Myocyte (in vitro differentiated cells): ENCODE data around the gene MARCHF3. TPM values are rescaled to one million over a fixed set of nuclear protein-coding genes. Genes with fewer than 3 reads are reported as not detected.
"Not testable (repeated sequence)": the region's sequence is repeated elsewhere in the genome, so short reads cannot be mapped to it uniquely, and the experiment has no call there.

Experiments
- DNase-seq: peaks from one replicate; pipeline ENCODE4 v3.0.0-alpha.2; 2012; ENCODE audit warnings: low read depth
- polyA plus RNA-seq: library from polyadenylated mRNA; unstranded; fragments of >200 nt; gene quantifications from one replicate; pipeline ENCODE4 v1.2.1, GENCODE V29; 2012; ENCODE audit warnings: missing spikeins
- total RNA-seq: library from RNA; depleted of rRNA; stranded (reverse); fragments of >200 nt; gene quantifications from 2 replicates; pipeline ENCODE4 v1.2.3, GENCODE V29; 2014

MARCHF3 gene, protein sequence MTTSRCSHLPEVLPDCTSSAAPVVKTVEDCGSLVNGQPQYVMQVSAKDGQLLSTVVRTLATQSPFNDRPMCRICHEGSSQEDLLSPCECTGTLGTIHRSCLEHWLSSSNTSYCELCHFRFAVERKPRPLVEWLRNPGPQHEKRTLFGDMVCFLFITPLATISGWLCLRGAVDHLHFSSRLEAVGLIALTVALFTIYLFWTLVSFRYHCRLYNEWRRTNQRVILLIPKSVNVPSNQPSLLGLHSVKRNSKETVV
- total RNA-seq: 5.5 and 12.6 TPM in 2 replicates
- 7.9 TPM for polyA plus RNA-seq

DNA sequence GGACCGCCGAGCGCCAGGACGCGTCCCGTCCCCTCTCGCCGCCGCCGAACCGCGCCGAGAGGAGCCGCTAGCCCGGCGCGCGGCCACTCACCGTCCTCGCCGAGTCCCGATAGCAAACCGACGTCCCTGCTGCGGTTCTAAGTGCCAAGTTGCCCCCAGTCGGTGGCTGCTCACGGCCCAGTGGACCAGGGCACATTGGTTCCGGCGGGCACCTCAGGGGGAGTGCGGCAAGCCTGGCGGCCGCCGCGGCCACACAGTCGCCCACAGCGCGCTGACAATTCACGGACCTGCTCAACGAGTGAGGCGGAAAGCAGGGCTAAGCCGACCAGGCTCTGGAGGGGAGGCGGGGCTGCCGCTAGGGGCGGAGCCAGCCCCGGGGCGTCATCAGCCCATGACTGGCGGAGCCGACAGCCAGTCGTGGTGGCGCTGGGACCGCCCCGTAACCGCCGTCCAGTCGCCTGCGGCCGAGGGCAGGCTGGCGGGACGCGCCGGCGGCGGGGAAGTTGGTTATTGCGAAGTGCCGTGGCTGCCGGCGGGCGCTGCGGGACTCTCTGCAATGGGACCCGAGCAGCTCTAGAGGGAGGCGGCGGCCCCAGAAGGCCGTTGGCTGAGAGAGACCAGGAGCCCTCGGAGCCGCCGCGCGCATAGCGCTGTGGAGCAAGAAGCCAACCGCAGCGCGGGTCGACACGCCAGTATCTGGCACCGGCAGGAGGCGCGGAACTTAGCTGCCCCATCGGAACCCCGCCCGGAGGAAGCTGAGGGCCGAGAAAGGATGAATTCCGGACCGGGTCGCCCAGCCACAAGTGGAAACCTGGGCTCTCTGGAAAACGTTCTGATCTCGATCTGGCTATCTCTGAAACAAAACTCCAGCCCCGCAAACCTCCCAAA lies at the start of gene MARCHF3:
Gene MARCHF3 (minus strand): TSS at position 300 of the 888 bp plus-strand sequence. CDS start 112,387 bp downstream, outside the sequence.
- peak; percentile 96 for DNase-seq

DNA sequence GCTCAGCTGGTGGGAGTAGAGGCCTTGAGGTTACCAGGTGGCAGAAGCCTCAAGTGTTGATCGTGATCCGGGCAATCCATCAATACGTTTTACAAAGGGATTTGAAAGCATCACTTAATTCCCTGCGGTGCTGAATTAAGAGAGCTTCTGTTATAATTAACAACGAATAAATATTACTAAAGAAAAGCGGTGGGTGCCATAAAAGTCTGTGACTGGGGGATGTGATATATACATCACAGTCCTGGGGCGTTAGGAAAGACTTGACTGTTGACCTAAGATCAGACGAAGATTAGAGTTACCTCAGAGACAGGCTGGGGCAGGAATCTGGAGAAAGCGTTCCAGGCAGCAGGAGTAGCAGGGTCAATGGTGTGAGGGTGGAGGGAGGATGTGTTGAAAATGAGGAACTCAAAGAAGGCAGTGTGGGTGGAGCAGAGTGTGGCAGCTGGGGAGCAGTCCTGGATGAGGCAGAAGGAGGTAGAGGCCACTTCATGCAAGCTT lies 49.7 kb upstream of the MARCHF3 start:
- no peak for DNase-seq

DNA sequence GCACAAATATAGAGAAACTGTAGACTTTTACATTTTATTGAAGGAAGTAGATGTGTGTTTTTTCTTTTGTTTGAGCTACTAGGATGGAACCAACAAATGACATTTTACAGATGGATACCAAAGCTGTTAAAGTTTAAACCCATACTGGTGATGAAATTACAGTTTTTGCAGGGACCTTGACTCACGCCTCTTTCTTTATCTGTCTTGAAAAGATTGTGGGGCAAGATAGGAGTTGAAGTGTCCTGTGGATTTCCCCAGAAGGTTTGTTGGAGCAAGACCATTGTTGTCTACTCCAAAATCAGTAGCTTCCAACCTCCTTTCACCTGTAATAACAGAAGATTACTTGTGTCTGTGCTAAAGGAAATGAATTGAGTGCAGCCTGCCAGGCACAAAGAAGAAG lies 47.0 kb upstream of the MARCHF3 start:
- DNase-seq: no peak

DNA sequence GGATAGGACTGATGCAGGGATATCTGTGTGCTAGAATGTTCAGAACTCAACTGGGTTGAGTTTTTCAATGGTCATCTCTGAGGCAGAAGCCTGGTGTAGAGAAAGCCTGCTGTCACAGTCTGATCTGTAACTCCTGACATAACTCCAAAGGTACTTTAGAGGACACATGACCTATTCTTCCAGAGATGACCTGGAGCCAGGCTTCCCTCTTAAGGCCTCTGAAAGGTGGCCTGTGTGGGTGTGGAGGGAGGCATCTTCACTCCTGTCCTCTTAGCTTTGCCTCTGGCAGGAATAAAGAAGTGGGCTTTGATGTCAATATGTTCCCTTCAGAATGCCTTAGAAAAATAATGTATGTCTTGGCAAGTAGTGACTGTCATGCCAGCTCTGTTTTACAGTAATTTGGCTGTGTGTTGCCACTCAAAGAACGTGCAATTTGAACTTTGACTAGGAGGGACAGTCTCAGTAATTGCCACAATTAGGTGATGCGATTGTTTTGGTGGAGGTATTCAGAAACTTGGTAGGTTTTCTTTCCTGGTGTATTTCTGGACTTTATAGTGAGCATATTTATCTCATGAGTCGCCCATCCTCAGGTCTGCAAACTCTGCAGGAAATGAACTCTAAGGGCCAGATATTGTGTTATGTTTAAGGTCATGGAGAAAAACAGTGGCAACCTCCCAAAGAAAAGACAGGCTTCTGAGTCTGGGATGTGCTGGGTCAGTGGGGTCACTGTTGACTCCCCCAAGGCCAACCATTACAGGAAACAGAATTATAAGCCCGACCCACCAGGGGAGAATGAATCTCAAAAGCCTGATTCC lies 46.2 kb upstream of the MARCHF3 start:
- no peak for DNase-seq

DNA sequence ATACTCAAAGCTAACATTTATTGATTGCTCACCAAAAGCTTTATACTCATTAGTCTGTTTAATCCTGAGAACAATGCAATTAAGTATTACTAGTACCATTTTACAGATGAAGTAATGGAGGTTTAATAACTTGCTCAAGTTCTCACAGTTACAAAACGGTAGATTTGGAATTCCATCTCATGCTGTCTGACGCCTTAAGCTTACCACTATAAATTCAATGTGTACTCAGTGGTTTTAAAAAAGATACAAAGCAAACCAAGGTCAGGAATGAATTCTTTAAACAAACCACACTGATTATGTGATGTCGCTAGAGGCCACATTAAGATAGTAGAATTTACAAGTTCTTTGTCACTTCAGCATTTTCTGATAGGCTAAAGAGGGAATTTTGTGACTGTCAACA lies 44.1 kb upstream of the MARCHF3 start:
- DNase-seq: no peak

DNA sequence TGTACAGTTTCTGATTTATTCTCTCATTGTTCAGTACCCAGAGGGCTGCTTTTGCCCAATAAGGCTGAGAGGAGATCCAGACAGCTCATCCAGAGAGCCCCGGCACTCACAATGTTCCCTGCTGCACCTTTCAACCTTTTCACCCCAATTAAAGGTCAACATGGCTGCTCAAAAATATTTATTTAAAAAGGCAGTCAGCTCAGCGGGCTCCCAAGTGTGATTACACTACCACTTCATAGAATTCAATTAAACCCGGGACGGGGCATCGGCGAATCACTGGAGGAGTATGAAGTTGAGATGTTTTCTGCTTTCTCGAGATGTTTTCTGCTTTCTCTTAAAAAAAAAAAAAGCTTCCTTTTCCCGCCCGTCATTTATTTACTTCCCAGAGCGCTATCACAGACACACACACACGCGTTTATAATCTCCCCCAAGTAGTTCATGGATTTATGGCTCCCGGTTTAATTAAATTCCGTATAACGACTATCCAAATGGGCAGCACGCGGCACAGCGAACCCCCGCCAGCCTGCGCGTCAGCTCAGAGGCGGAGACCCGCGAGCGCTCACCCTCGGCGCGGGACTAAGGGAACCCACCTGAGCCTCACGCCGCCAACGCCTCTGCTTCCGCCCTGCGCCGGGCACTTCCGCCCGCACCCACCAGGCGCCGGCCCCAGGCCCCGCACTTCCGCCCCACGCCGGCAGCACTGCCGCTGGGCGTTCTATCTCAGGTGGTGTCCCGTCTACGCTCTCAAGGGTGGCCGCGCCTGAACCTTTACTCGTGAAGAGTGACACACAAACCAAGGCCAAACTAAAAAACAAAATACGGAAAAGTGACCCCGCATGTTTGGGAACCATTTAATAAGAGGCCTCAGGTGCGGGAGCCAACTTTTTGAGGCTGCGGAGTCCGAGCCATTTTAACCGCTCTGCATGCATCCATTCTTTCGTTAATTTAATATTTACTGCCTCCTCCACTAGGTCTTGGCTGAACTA lies 42.8 kb upstream of the MARCHF3 start, which contains the start of gene C5orf63:
Gene C5orf63 (minus strand): TSS at position 642 of the 986 bp plus-strand sequence. CDS start 14,507 bp downstream, outside the sequence.
- peak; percentile 58 for DNase-seq

DNA sequence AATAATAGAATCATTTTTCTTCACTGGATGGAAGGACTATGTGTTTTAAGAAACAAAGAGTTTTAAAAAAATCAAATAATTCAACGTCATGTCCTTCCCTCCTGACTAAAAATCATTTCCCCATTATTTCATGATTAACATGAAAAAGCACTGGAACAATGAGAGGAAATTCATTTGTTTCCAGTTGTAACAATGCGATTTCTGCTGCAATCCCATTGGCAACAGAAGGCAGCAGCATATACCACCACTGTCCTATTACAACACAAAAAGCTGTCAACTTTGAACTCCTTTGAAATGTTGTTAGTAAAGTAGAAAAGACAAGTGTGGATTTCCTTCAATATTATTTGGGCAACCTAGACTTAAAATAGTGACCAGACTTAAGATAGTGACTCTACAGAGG lies 39.9 kb upstream of the MARCHF3 start:
- DNase-seq: no peak

DNA sequence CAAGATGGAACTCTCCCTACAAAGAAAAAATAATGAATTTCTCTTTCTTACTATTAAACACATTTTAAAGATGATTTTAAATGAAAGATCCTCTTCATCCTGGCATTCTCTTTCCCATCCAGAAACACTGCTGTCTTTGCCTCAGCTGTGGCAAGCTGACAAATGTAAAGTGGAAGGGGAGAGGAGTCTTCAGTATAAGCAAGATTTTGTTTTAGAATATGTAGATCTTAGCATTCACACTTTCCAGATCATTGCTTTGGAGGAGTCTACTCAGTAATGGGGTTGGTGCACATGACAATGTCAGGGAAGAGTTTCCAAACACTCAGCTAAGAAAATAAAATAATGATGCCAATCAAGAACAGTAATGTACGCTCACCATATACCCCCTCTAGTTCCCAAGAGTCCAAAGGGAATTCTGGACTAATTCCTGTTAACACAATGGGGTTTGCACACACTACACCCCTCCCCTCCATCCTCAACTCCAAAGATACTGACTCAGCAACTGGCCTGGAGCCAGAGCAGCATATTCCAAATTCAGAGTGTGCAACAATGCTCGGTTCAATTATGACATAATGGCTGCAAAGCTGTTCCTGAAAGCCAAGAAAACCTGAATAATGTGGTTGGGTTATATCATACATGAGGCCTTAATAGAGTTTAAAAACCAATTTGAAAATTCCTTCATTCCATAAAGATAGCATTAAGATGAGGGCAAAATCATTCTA lies 38.3 kb upstream of the MARCHF3 start:
- DNase-seq: peak; percentile 43

DNA sequence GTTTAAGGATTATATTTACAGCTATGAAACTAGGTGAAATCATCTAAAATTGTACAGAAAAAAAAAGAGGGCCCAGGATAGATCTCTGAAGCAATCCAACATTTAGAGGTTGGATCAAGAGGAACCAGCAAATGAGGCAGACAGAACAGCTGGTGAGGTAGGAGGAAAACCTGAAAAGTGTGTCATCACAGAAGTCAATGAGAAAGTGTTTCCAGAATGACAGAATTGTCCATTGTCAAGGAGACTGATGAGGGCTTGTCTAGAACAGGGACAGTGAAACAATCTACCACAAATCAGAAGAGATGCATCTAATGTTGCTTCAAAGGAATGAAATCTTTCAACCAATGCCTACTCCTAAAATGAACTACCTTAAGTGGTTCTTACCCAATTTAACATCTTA lies 36.4 kb upstream of the MARCHF3 start:
- no peak for DNase-seq

DNA sequence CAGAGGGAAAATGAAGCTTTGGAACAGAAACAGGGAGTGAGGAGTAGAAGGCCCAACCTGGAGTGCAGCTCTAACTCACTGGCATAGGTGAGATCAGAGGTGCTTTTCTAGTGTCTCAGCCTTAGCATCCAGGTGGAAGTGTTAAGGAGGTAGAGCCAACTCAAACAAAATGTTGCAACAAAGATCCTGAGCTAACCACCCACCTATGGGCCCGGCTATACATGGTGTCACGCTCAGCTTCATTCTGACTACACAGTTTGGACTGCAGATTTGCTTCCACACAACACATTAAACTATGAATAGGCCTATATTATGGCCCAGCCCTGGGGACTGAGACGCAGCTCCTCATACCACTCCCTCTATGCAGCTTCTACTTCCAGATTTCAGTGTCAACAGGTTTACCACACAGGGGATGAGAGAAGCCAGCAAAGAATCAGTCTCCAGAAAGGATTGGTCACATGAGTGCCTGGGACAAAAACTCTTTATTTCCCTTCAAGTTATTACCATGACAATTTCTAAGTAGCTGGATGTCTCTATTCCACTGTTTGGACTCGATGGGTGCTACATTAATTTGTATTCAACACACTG lies 34.0 kb upstream of the MARCHF3 start:
- DNase-seq: no peak

DNA sequence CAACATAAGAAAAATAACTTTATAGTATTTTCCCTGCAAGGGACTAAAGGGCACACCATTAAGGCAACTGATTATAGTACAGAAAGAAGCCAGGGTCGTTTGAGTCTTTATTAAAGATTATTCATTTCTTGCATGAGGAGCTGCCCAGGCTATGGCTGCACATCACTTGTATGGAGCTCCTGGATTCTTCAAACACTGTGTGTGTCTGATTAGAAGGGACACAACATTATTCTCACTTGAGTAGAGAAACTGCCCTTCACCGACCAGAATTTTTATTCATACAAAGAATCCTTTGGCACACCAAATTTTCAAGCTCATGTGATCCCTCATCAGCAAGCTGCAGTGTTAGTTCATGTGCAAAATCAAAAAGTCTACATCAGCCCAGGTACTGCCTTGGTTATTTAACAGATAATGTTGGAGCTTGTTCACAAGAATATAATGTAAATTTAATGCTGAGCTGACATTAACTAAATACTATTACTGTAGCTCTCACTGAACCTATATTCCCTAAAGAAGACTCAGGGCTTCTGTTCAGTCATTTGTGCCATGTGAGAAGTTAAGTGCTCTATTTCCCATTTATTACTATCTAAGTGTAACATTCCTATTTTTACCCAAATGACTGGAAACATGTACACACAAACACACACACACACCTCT lies 33.0 kb upstream of the MARCHF3 start:
- no peak for DNase-seq

DNA sequence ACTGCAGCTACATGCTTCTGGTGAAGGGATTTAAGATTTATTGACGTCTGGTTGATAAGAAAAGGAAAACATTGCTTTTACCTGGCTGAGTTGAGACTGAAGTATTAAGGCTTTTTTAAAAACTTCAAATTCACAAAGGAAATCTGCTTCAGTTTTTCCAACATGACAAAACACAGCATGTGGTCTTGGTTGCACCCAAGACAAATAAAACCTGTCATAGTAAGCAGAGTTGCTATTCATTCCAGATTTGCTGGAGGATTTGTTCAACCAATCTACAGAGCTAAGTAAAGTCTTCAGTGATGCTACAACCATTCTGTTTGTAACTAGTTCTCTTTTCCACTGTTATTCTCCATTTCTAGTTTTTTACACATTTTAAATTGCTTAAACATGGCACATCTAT lies 31.6 kb upstream of the MARCHF3 start:
- DNase-seq: no peak

DNA sequence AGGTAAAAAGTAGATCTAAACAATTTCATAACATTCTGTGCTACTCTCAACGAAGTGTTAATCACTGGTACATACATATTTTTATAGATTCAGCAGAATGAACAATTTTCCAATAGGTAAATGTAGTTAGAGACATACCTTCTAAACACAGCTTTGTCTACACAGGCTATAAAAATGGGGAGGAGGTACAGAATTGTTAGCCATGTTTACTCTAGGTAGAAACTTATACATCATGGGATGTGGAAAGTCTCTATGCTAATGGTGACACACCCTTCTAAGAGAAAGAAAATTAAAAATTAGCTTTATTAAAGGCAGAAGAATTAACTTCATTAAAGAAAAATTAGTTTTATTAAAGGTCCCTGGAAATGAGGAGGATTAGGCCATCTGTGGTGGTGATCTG lies 31.2 kb upstream of the MARCHF3 start:
- no peak for DNase-seq

DNA sequence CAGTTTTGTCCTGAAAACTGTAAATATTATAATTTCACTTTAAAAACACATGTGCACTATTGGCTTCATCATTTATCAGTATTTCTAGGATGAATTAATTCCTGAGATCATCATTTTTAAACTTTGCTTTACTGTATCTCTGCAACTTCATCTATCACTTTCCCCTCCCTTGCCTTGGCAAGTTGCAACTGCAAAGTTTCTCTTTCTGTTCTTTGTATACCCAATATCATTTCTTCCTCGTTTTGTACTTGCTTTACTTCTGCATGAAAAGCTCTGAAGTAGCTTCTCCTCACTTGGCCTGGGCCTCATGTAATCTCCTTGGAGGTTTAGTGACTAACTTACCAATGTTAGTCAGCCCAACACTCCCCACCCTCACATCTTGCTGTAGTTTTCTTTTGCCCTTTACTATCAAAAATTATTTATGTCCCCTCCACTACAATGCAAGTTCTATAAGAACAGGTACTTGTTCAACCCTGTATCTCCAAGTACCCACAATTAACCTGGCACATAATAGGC lies 30.2 kb upstream of the MARCHF3 start:
- DNase-seq: no peak

DNA sequence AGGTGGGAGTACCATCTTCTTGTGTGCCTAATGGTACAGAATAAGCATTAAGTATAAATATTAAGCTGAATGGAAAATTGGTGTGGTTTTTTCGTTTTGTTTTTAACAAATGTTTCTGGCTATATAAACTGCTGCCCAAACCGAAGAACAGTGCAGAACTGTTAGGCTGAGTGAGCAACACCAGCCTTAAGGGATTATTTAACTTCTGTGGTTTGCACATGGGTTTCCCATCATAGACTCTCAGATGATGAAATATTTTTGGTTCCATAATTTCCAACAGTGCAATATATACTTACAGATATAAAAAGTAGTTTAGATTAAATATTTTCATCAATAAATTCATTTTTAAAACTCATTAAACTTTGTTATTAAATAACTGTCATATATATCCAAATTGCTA lies 26.5 kb upstream of the MARCHF3 start:
- no peak for DNase-seq

DNA sequence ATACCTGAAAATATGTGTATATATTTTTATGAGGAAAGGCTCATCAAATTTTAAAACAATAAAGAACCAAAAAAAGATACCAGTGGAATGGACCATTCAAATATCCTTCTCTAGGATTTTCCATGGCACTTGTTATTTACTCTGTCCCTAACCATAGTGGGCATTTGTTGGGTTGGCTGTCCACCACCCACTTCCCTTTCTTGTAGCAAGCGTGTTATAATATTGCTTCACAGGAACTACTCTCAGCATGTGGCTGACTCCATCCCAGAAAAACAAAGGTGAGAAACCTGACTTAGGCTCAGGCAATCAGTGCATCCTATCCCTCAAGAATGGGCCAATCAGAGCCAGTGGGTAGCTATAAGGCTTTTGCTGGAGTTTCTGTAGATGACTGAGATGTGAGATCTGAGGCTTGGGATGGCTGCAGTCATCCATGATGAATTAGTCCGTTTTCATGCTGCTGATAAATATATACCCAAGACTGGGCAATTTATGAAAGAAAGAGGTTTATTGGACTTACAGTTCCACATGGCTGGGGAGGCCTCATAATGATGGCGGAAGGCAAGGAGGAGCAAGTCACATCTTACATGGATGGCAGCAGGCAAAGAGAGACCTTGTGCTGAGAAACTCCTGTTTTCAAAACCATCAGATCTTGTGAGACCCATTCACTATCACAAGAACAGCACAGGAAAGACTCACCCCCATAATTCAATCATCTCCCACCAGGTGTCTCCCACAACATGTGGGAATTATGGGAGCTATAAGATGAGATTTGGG lies 25.7 kb upstream of the MARCHF3 start:
- DNase-seq: no peak

DNA sequence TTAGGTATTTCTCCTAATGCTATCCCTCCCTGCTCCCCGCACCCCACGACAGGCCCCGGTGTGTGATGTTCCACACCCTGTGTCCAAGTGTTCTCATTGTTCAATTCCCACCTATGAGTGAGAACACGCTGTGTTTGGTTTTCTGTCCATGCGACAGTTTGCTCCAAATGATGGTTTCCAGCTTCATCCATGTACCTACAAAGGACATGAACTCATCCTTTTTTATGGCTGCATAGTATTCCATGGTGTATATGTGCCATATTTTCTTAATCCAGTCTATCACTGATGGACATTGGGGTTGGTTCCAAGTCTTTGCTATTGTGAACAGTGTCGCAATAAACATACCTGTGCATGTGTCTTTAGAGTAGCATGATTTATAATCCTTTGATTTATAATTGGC lies 23.2 kb upstream of the MARCHF3 start:
- not testable (repeated sequence) for DNase-seq
